Mesothelial cell of epicardium (in vitro differentiated cells): ENCODE data around the gene MPHOSPH8. TPM values are rescaled to one million over a fixed set of nuclear protein-coding genes. Genes with fewer than 3 reads are reported as not detected.

ENCODE experiments used
- DNase-seq, 2 experiments: peaks; one replicate each; pipeline ENCODE4 v3.0.0; 2021; ENCODE audit warnings: low spot score in 2 of 2; ENCODE audit not compliant: unreplicated experiment in 2 of 2
- H3K27ac Mint-ChIP-seq: 2 replicates; pipeline ENCODE4 v1.8.0; 2021; ENCODE audit warnings: mixed read lengths
- H3K27me3 Mint-ChIP-seq: 2 replicates; pipeline ENCODE4 v1.8.0; 2021; ENCODE audit warnings: low read depth, mixed read lengths
- H3K36me3 Mint-ChIP-seq: 2 replicates; pipeline ENCODE4 v1.8.0; 2021; ENCODE audit warnings: mixed read lengths
- H3K4me1 Mint-ChIP-seq: 2 replicates; pipeline ENCODE4 v1.8.0; 2021; ENCODE audit warnings: mixed read lengths
- H3K4me3 Mint-ChIP-seq: 2 replicates; pipeline ENCODE4 v1.8.0; 2021; ENCODE audit warnings: mild to moderate bottlenecking, moderate library complexity, mixed read lengths
- H3K9me3 Mint-ChIP-seq: 2 replicates; pipeline ENCODE4 v1.8.0; 2021; ENCODE audit warnings: mixed read lengths
- total RNA-seq: library from RNA; stranded (reverse); gene quantifications from 3 replicates; pipeline ENCODE4 v1.2.1, GENCODE V29; 2021
- TF ChIP-seq, protein P1 (sequence below): fragments of 200-600 bp; sonication (generic); IDR thresholded peaks from one replicate; pipeline ENCODE4 v1.5.0; 2021; ENCODE audit warnings: antibody characterized with exemption; ENCODE audit not compliant: unreplicated experiment

The MPHOSPH8 gene
- total RNA-seq, 1 donor from 2014 or later, result 32.6 TPM

DNA sequence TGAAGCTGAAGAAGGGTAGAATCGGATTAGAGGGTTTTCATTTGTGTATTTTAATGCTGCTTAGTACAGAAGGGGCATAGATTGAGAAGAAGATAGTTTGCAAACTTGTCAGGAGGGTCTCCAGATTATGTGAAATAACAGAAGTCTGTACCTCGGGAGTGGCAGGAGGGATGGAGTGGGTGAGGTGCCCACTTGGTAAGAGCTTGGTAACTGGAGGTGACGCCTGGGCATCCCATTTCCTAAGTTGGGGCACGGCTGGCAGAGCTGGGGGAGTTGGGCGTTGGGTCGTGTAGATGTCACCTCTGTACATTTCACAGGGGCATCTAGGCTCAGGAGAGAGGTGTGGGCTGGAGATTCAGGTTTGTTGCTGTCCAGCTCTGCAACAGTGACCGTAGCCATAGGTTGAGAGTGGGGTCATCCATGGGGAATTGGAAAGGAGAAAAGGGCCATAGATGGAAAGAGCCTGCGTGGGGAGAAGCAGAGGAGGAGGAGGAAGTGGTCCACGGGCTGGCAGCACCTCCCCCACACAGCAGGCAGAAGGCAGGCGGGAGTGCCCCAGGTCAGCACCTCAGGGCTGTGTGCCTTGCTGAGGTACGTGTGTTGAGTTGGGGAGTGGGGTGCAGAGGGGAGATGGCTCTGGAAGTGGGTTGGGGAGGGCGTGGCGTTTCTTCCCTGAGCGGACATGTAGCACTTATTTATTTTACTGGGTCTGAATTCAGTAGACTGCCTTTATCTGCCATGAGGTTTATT is 31.2 kb downstream of the MPHOSPH8 start:
- Mint-ChIP-seq H3K27ac (peak overlapping the region; percentile 55), H3K9me3 (no peaks in the 10 kb centered on the region), H3K36me3 (peaks cover 52% of the 10 kb centered on the region), H3K4me1 (no peaks in the 10 kb centered on the region), H3K4me3 (no peak overlapping the region), H3K27me3 (no peaks in the 10 kb centered on the region)
- DNase-seq, result no peak
- TF ChIP-seq, protein P1, sequence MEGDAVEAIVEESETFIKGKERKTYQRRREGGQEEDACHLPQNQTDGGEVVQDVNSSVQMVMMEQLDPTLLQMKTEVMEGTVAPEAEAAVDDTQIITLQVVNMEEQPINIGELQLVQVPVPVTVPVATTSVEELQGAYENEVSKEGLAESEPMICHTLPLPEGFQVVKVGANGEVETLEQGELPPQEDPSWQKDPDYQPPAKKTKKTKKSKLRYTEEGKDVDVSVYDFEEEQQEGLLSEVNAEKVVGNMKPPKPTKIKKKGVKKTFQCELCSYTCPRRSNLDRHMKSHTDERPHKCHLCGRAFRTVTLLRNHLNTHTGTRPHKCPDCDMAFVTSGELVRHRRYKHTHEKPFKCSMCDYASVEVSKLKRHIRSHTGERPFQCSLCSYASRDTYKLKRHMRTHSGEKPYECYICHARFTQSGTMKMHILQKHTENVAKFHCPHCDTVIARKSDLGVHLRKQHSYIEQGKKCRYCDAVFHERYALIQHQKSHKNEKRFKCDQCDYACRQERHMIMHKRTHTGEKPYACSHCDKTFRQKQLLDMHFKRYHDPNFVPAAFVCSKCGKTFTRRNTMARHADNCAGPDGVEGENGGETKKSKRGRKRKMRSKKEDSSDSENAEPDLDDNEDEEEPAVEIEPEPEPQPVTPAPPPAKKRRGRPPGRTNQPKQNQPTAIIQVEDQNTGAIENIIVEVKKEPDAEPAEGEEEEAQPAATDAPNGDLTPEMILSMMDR, result no peak

GRCh38 chr13:19665427-19665859 is 32.0 kb downstream of the MPHOSPH8 start:
- no peaks in the 10 kb centered on the region for H3K27me3 Mint-ChIP-seq
- H3K4me3 Mint-ChIP-seq, result no peak overlapping the region
- H3K4me1 Mint-ChIP-seq, result no peaks in the 10 kb centered on the region
- TF ChIP-seq, protein P1, result no peak
- H3K27ac Mint-ChIP-seq, result peak overlapping the region; percentile 77
- DNase-seq, result no peak
- peaks cover 58% of the 10 kb centered on the region for H3K36me3 Mint-ChIP-seq
- H3K9me3 Mint-ChIP-seq, result no peaks in the 10 kb centered on the region

GRCh38 chr13:19668778-19669177 is 35.3 kb downstream of the MPHOSPH8 start:
- H3K4me3 Mint-ChIP-seq, result no peak overlapping the region
- DNase-seq, result no peak
- H3K27me3 Mint-ChIP-seq, result no peaks in the 10 kb centered on the region
- no peaks in the 10 kb centered on the region for H3K9me3 Mint-ChIP-seq
- TF ChIP-seq, protein P1, result no peak
- H3K4me1 Mint-ChIP-seq, result no peaks in the 10 kb centered on the region
- H3K27ac Mint-ChIP-seq, result peak overlapping the region; percentile 12
- peaks cover 56% of the 10 kb centered on the region for H3K36me3 Mint-ChIP-seq

DNA sequence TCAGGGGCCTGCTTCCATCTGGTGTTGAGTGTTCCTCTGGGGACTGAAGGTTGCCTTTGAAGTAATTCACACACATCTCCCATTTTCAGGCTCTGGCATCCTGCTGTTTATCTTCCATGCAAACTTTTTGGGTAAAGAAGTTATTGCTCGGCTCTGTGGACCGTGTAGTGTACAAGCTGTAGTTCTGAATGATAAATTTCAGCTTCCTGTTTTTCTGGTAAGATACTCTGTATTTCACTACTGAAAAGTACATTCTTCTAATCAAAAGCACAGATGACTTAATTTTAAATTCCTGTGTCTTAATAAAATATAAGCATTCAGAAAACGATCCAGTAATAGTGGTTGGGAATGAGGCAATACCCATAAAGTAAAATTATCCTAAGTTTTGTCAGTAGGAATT is 36.7 kb downstream of the MPHOSPH8 start:
- Mint-ChIP-seq H3K36me3 (peaks cover 53% of the 10 kb centered on the region), H3K27me3 (no peaks in the 10 kb centered on the region), H3K27ac (peak overlapping the region; percentile 3), H3K4me3 (no peak overlapping the region), H3K9me3 (no peaks in the 10 kb centered on the region), H3K4me1 (no peaks in the 10 kb centered on the region)
- TF ChIP-seq, protein P1, result no peak
- DNase-seq, result no peak

- H3K4me1 Mint-ChIP-seq, result no peaks in the 10 kb centered on the region
- H3K36me3 Mint-ChIP-seq, result peaks cover 51% of the 10 kb centered on the region
- peak overlapping the region; percentile 74 for H3K27ac Mint-ChIP-seq
- DNase-seq, result no peak
- no peak overlapping the region for H3K4me3 Mint-ChIP-seq
- H3K9me3 Mint-ChIP-seq, result no peaks in the 10 kb centered on the region
- H3K27me3 Mint-ChIP-seq, result no peaks in the 10 kb centered on the region
- TF ChIP-seq, protein P1, result no peak
These were observed 39.5 kb downstream of the MPHOSPH8 start for GRCh38 chr13:19672990-19673389.
